HG02970 (cell line): ENCODE data around the gene FLAD1.
A peak's percentile ranks its signal among the peaks of the same experiment; 100 is the strongest.

Experiments used
- ATAC-seq: cut with Tn5 transposase; IDR thresholded peaks from one replicate; pipeline ENCODE4 v1.9.1; 2021; ENCODE audit warnings: mild to moderate bottlenecking, moderate library complexity, moderate number of reproducible peaks; ENCODE audit not compliant: unreplicated experiment, low FRiP score

The FLAD1 gene

GRCh38 chr1:154982897-154983648 lies at the start of gene FLAD1:
Gene FLAD1, plus strand, starts transcription at chr1:154983344. Its CDS starts 351 bp downstream, at chr1:154983695.
- ATAC-seq: peak; percentile 97

- ATAC-seq: no peak
These were observed 48.7 kb upstream of the FLAD1 start for GRCh38 chr1:154934358-154934948.

GRCh38 chr1:154935749-154936554 lies 47.2 kb upstream of the FLAD1 start:
- no peak for ATAC-seq

GRCh38 chr1:154936555-154937084 lies 46.5 kb upstream of the FLAD1 start, which contains the start of gene PMVK:
Gene PMVK, minus strand, starts transcription at chr1:154936719. Its CDS starts 34 bp downstream, at chr1:154936685.
- ATAC-seq: peak; percentile 75

DNA sequence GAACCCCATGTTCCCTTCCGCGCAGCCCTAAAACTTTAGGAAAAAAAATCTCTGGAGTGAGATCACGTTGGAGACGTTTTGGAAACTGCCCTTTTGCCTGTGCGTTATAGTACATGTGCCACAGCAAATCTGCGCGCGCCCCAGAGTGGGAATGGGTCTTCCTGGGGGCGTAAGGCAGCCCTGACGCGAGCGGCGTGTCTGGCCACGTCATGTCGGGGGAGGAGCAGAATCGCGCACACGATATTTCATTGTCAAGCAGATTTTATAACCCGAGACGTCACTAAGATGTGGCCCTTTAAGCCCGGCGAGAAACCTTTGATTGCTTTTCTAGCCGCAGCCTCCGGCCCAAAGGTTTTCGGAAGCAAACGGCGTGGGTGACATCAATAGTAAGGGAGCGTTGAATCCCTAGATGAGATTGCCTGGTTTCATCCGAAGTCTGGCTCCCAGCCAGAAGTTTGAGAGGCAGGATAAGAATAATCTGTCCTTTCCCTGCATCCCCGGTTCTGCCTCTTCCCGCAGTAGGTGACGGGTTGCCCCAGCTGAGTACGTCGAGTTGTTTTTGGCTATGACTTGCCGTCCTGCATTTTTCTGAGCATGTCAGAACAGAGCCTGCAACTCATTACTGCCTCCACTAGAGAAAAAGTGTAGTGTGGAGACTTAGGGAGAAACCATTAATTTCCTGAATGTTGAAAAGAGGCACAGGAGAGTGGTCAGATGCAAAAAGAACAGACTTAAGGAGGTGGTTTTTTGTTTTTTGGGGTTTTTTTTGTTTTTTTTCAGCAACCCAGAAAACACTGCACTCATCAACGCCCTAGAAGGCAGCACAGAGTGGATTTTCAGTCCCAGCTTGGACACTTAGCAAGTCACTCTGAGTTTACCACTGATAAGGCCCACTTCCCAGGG lies 45.8 kb upstream of the FLAD1 start:
- ATAC-seq: peak; percentile 73

DNA sequence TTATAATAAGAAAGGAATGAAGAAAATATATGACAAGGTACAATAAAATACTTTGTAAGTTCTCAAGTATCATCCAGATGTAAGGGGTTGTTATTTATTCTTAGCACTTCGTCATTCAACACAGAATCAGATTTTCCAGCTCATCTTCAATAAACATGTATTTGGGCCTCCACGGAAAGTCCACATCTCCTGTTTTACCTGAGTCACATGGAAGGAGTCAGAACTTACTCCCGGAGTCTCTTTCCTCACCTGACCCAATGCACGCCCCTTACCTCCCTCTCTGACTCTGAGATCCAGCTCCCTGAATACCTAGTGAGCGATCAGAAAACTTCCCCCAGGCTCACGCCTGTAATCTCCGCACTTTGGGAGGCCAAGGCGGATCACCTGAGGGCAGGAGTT lies 45.2 kb upstream of the FLAD1 start:
- no peak for ATAC-seq

DNA sequence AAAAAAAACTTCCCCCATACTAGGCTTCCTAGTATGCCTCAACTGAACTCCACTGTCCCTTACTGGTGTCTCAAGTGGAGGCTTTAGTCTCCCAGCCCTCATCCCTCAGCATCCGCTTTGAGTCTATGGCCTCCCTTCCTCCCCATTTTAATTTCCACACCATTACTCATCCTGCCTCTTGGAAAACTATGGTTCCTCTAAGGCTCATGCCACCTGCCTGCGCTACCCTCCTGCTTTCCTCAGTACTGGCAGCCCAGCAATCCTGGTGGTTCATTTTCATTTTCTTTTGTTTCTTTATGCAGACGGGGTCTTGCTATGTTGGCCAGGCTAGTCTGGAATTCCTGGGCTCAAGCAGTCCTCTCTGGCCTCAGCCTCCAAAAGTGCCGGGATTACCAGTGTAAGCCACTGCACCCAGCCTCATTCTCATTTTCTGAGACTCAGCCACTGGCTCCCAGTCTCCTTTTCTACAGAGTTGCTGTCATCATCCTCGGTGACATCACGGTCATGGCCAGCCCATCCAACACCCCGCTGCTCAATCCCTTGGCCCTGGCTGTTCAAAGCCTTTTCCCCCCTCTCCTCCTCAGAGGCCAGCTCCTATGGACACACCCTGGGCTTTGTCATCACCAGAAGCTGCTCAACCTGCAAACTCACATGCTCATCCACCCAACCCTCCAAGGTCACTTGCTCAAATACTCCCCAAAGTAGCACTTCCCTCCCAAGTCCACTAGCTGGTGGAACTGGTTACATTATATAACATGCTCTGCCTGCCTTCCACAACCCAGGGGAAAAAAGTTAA lies 44.3 kb upstream of the FLAD1 start:
- ATAC-seq: no peak

- no peak for ATAC-seq
These were observed 43.0 kb upstream of the FLAD1 start for GRCh38 chr1:154940213-154940560.

DNA sequence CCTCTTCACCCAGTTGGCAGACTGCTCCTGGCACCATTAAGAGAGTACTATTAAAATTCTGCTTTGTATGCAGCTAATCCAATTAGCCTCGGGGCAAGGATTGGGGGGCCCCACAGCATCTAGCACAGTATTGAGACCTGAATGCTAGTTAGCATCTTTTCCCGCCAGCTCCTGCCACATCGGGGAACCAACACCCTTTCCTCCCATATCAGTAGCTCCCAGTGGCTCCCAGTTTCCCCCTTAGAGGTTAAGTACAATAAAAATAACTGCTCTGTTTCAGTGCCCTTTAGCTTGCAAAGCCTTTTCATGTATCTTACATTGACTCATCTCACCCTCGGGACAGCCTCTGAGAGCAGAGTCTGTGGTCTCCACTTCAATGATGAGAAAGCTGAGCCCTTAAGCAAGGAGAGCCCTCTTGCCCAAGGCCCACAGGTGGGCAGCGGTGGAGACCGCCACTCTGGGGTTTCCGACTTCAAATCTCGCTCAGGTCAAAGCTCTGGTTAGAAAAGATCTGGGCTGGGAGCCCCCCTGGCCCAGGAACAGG lies 42.4 kb upstream of the FLAD1 start:
- no peak for ATAC-seq

GRCh38 chr1:154941333-154942013 lies 41.7 kb upstream of the FLAD1 start:
- ATAC-seq: no peak

GRCh38 chr1:154943649-154944400 lies 39.3 kb upstream of the FLAD1 start:
- ATAC-seq: no peak

GRCh38 chr1:154944401-154945159 lies 38.6 kb upstream of the FLAD1 start:
- ATAC-seq: no peak

GRCh38 chr1:154945160-154945961 lies 37.8 kb upstream of the FLAD1 start:
- ATAC-seq: no peak

DNA sequence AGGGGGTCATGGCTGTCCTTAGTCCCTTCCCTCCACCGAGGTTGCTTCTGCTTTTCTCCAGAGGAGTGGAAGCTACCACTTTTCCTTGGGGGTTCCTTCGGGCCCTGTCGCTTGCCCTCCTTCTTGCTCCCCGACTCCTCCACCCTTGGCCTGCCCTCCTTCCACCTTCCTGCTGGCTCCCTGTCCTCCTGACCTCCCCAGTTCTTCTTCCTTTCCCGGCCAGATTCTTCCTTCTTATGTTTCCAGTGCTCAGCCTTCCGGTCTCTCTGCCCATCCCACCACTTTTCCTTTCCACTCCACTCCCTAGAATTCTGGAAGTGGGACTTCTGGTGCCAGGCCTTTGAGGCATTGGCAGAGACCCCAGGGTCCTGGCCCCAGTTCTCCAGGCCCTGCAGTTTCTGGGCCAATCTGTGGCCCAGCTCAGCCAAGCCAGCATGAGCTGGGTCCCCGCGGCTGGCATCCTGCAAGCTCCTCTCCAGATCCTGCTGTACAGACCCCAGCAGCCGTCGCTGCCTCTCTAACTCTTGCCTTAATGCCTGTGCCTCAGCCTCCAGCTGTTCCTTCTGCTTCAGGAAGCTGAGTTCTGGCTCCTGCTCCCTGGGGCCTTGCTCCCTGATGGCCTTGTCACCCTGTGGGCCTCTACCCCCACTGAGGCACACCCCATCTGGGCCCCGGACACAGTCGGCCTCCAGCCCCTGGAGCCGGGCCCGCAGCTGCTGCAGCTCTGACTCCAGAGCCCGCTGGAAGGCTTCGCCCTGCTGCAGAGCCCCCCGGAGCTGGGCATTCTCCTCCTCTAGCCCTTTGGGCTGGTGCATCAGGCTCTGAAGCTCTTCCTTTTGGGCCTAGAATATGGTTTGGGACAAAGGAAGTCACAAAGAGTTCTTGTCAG lies 36.9 kb upstream of the FLAD1 start:
- ATAC-seq: no peak

GRCh38 chr1:154948079-154948478 lies 35.1 kb upstream of the FLAD1 start:
- no peak for ATAC-seq
